GM19463 (cell line): ENCODE results near the gene ACKR4.
"Not testable (repeated sequence)": the region's sequence is repeated elsewhere in the genome, so short reads cannot be mapped to it uniquely, and the experiment has no call there.

Experiments used
- ATAC-seq: cut with Tn5 transposase; IDR thresholded peaks from one replicate; pipeline ENCODE4 v1.9.1; 2021; ENCODE audit warnings: mild to moderate bottlenecking, moderate library complexity; ENCODE audit not compliant: unreplicated experiment

ACKR4 gene

GRCh38 chr3:132593947-132594323 is 3.1 kb upstream of the ACKR4 start:
- ATAC-seq, result no peak

- ATAC-seq, result no peak
Observed at GRCh38 chr3:132594498-132594897, 2.6 kb upstream of the ACKR4 start.

DNA sequence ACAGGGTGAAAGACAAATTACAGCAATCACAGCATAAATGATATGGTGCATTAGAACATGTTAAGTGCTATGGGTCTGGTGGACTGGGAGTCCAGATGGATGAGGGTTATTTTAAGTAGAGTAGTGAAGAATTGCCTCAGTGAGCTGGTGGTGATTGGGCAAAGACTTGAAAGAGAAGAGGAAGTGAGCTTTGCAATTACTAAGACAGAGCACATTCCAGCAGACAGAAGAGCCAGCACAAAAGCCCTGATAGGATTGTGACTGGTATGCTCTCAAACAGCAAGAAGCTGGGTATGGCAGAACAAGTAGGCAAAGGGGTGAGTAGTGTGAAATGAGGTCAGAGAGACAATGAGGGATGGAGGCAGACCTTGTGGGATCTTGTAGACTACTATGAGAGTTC is 2.1 kb upstream of the ACKR4 start:
- no peak for ATAC-seq

DNA sequence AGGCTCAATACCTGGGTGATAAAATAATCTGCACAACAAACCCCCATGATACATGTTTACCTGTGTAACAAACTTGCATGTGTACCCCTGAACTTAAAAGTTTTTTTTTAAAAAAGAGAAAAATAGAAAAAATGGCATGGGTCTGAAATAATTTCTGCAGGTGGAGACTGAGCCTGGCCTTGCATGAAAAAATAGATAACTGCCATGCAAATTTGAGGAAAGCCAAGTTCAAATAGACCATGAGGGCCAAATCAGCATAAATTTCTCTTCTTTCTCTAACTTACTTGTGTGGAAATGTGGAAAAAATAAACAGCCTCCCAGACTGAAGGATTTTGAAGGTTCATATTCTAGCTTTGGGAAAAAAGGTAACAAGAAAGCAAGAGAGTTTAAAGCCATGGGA is 744 bp upstream of the ACKR4 start:
- no peak for ATAC-seq

- ATAC-seq, result no peak
Observed at GRCh38 chr3:132597660-132598059, 590 bp downstream of the ACKR4 start.

DNA sequence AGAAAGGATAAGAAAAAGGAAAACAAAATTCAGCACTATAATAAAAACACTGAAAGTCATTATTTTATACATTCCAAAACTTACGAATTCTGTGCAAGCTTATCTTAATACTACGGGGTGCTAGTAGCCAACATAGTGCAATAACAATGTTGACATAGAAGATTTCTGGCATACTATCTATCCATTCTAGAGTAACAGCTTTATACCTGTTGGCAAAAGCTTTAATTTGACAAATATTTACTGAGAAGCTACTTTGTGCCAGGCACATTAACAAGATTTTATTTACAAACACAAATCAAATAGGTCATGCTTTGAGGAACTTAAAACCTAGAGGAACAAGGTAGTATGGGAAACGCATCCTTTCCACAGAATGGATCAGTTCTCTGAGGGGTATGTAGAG is 1.1 kb downstream of the ACKR4 start:
- no peak for ATAC-seq

DNA sequence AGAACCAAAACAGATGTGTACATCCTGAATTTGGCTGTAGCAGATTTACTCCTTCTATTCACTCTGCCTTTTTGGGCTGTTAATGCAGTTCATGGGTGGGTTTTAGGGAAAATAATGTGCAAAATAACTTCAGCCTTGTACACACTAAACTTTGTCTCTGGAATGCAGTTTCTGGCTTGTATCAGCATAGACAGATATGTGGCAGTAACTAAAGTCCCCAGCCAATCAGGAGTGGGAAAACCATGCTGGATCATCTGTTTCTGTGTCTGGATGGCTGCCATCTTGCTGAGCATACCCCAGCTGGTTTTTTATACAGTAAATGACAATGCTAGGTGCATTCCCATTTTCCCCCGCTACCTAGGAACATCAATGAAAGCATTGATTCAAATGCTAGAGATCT is 3.5 kb downstream of the ACKR4 start:
- not testable (repeated sequence) for ATAC-seq

DNA sequence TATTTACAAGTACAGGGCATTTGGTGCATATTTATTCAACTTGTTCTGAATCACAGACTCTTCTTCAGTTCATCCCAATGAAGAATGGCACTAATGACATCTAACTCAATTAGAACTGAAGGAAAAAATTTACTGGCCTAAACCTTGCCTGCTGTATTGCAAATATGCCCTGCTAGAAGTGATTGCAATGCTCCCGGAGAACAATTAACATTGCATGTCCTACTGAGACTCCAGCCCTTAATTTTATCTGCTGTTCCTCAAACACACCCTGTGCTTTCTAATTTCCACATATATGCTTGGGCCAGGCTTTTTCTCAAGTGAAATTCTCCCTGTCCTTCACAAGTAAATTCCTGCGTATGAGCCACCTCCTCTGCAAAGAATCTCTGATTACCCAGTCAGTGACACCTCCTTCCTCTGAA is 8.3 kb downstream of the ACKR4 start:
- no peak for ATAC-seq

- ATAC-seq, result no peak
Observed at GRCh38 chr3:132606085-132606484, 9.0 kb downstream of the ACKR4 start.

DNA sequence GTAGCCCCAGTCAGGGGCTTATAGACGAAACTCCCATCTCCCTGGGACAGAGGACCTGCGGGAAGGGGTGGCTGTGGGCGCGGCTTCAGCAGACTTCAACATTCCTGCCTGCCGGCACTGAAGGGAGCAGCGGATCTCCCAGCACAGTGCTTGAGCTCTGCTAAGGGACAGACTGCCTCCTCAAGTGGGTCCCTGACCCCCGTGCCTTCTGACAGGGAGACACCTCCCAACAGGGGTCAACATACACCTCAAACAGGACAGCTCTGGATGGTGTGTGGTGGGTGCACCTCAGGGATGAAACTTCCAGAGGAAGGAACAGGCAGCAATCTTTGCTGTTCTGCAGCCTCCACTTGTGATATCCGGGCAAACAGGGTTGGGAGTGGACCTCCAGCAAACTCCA is 9.6 kb downstream of the ACKR4 start:
- ATAC-seq, result not testable (repeated sequence)

GRCh38 chr3:132615301-132615700 is 18.2 kb downstream of the ACKR4 start:
- ATAC-seq, result not testable (repeated sequence)

GRCh38 chr3:132615881-132616280 is 18.8 kb downstream of the ACKR4 start:
- no peak for ATAC-seq

DNA sequence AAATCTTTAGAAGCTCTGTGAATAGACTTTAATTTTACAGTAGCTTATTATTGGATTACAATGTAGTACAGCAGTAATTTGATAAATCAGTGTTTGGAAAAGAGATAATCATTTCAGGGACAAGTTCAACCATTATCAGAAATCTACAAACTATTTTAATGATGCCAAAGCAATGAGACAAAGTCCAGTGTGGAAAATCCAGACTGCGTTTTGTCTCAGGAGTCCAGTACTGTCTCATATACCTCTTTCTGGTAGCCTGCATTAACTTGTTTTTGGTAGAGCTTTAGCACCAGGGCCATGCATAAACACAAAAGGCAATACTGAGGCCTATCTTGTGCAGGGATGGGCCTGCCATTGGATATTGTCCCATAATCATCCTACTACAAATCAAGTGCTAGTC is 19.7 kb downstream of the ACKR4 start:
- ATAC-seq, result no peak

GRCh38 chr3:132622148-132622547 is 25.1 kb downstream of the ACKR4 start:
- no peak for ATAC-seq

GRCh38 chr3:132622761-132623160 is 25.7 kb downstream of the ACKR4 start:
- ATAC-seq, result no peak

GRCh38 chr3:132623646-132624045 is 26.6 kb downstream of the ACKR4 start:
- ATAC-seq, result no peak

- ATAC-seq, result no peak
Observed at GRCh38 chr3:132624790-132625189, 27.7 kb downstream of the ACKR4 start.

DNA sequence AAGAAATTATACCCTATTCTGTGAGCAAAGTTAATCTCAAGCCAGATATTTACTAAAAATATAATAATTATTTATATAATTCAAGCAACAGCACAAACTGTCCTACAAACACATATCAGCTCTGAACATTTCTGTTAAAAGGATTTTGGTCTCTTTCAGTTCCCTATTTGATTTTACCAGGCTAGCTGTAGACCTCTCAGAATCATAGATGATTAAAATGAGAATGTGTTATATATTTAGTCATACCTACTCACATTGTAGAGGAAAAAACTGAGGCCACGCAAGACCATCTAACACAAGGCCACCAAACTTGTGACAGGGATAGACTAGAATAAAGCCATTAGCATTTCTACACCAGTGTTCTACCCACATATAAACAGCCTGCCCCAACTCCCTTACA is 28.5 kb downstream of the ACKR4 start:
- peak; percentile 88 for ATAC-seq

- ATAC-seq, result no peak
Observed at GRCh38 chr3:132626955-132627354, 29.9 kb downstream of the ACKR4 start.

GRCh38 chr3:132628157-132628556 is 31.1 kb downstream of the ACKR4 start:
- ATAC-seq, result no peak

- ATAC-seq, result no peak
Observed at GRCh38 chr3:132629928-132630327, 32.9 kb downstream of the ACKR4 start.

DNA sequence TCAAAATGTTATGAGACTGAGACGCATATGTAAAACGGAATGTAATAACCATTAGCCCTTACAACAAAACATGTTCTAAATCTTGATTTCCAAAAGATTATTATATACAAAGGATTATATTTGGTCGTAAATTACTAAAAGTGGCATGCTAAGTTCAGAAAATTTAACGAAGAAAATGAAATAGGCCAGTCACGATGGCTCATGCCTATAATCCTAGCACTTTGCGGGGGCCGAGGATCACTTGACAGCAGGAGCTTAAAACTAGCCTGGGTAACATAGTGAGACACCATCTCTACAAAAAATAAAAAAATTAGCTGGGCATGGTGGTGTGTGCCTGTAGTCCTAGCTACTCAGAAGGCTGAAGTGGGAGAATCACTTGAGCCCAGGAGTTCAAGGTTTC is 33.5 kb downstream of the ACKR4 start:
- ATAC-seq, result no peak

GRCh38 chr3:132635052-132635451 is 38.0 kb downstream of the ACKR4 start:
- ATAC-seq, result no peak

GRCh38 chr3:132637590-132637989 is 40.5 kb downstream of the ACKR4 start:
- ATAC-seq, result no peak
